HG02885 (cell line): ENCODE measurements around the gene AQP4.

Experiments used
- ATAC-seq: cut with Tn5 transposase; IDR thresholded peaks from one replicate; pipeline ENCODE4 v1.9.1; 2021; ENCODE audit warnings: mild to moderate bottlenecking; ENCODE audit not compliant: unreplicated experiment, poor library complexity

The AQP4 gene

GRCh38 chr18:26865557-26865956 lies at the start of gene AQP4:
Gene AQP4 (minus strand): TSS chr18:26865707. CDS start chr18:26865689, 18 bp downstream.
- ATAC-seq, result no peak

GRCh38 chr18:26911840-26912239 lies 46.3 kb upstream of the AQP4 start:
- peak; percentile 78 for ATAC-seq

- no peak for ATAC-seq
These were observed 44.2 kb upstream of the AQP4 start for GRCh38 chr18:26909599-26910290.

GRCh38 chr18:26908906-26909305 lies 43.4 kb upstream of the AQP4 start:
- no peak for ATAC-seq

- ATAC-seq, result no peak
These were observed 36.8 kb upstream of the AQP4 start for GRCh38 chr18:26902291-26902690.

GRCh38 chr18:26901020-26901419 lies 35.5 kb upstream of the AQP4 start:
- ATAC-seq, result no peak

- ATAC-seq, result no peak
These were observed 28.9 kb upstream of the AQP4 start for GRCh38 chr18:26894426-26894825.

- ATAC-seq, result no peak
These were observed 28.5 kb upstream of the AQP4 start for GRCh38 chr18:26893996-26894395.

GRCh38 chr18:26888259-26888658 lies 22.8 kb upstream of the AQP4 start:
- ATAC-seq, result no peak

GRCh38 chr18:26875040-26875654 lies 9.6 kb upstream of the AQP4 start:
- no peak for ATAC-seq

GRCh38 chr18:26874283-26874682 lies 8.8 kb upstream of the AQP4 start:
- no peak for ATAC-seq

- ATAC-seq, result peak; percentile 60
These were observed 4.1 kb upstream of the AQP4 start for GRCh38 chr18:26869640-26870039.

- no peak for ATAC-seq
These were observed 3.6 kb upstream of the AQP4 start for GRCh38 chr18:26868968-26869586.

- ATAC-seq, result no peak
These were observed 2.0 kb upstream of the AQP4 start for GRCh38 chr18:26867471-26867870.

- no peak for ATAC-seq
These were observed 849 bp downstream of the AQP4 start for GRCh38 chr18:26864658-26865057.

- no peak for ATAC-seq
These were observed 1.5 kb downstream of the AQP4 start for GRCh38 chr18:26863921-26864497.

- no peak for ATAC-seq
These were observed 2.2 kb downstream of the AQP4 start for GRCh38 chr18:26863122-26863879.

GRCh38 chr18:26862084-26862483 lies 3.4 kb downstream of the AQP4 start:
- no peak for ATAC-seq

- no peak for ATAC-seq
These were observed 11.1 kb downstream of the AQP4 start for GRCh38 chr18:26854292-26854881.

GRCh38 chr18:26853401-26853800 lies 12.1 kb downstream of the AQP4 start:
- no peak for ATAC-seq
